Neuronal stem cell (in vitro differentiated cells): ENCODE data around the gene ZNF845.
"Not testable (repeated sequence)": the region's sequence is repeated elsewhere in the genome, so short reads cannot be mapped to it uniquely, and the experiment has no call there.

Source experiments
- DNase-seq: peaks from one replicate; pipeline ENCODE4 v3.0.0-alpha.2; 2013; ENCODE audit warnings: low spot score
- H2AFZ ChIP-seq: one replicate; pipeline ENCODE4 v1.6.1; 2013; ENCODE audit warnings: mild to moderate bottlenecking, low read length, inconsistent platforms
- H2AK5ac ChIP-seq: 2 replicates; pipeline ENCODE4 v1.6.1; 2013; ENCODE audit warnings: low read depth, mild to moderate bottlenecking, inconsistent platforms, low read length, moderate library complexity, mixed read lengths
- H2BK120ac ChIP-seq: 2 replicates; pipeline ENCODE4 v1.6.1; 2013; ENCODE audit warnings: low read depth, mild to moderate bottlenecking, inconsistent platforms, low read length, moderate library complexity, mixed read lengths
- H2BK12ac ChIP-seq: one replicate; pipeline ENCODE4 v1.6.1; 2013; ENCODE audit warnings: low read length, inconsistent platforms
- H2BK15ac ChIP-seq: 2 replicates; pipeline ENCODE4 v1.6.1; 2013; ENCODE audit warnings: mild to moderate bottlenecking, low read length, inconsistent platforms, mixed read lengths
- H2BK5ac ChIP-seq: one replicate; pipeline ENCODE4 v1.6.1; 2013; ENCODE audit warnings: inconsistent platforms, mild to moderate bottlenecking, low read length, moderate library complexity
- H3K14ac ChIP-seq: one replicate; pipeline ENCODE4 v1.6.1; 2013; ENCODE audit warnings: low read length, inconsistent platforms
- H3K18ac ChIP-seq: 2 replicates; pipeline ENCODE4 v1.6.1; 2013; ENCODE audit warnings: low read length, inconsistent platforms
- H3K23ac ChIP-seq: 2 replicates; pipeline ENCODE4 v1.6.1; 2013; ENCODE audit warnings: low read depth, mild to moderate bottlenecking, mixed read lengths, low read length, inconsistent platforms; ENCODE audit not compliant: poor library complexity
- H3K27ac ChIP-seq: replicated peaks from 3 replicates; pipeline ENCODE4 v1.5.1; 2013; ENCODE audit warnings: low read length, inconsistent platforms
- H3K27me3 ChIP-seq, 3 experiments: 2 replicates each; pipeline ENCODE4 v1.6.1; 2013; ENCODE audit warnings: low read length in 3 of 3, mild to moderate bottlenecking in 2 of 3, inconsistent platforms in 1 of 3, low read depth in 1 of 3, mixed read lengths in 1 of 3, moderate library complexity in 1 of 3; ENCODE audit not compliant: control insufficient read depth in 3 of 3, insufficient read depth in 3 of 3
- H3K36me3 ChIP-seq, 2 donors: replicated peaks in 1 of 2; 2 replicates each; pipeline ENCODE4 v1.6.1; 2013; ENCODE audit warnings: low read length in 2 of 2; ENCODE audit not compliant: control insufficient read depth in 2 of 2, insufficient read depth in 2 of 2
- H3K4ac ChIP-seq: 2 replicates; pipeline ENCODE4 v1.6.1; 2013; ENCODE audit warnings: inconsistent platforms, mild to moderate bottlenecking, low read length, moderate library complexity
- H3K4me1 ChIP-seq, 2 donors: 1 replicate in 1 of 2; 2 replicates in 1 of 2; pipeline ENCODE4 v1.6.1; 2013; ENCODE audit warnings: low read length in 2 of 2, low read depth in 1 of 2; ENCODE audit not compliant: control insufficient read depth in 2 of 2, insufficient read depth in 1 of 2
- H3K4me2 ChIP-seq: one replicate; pipeline ENCODE4 v1.6.1; 2013; ENCODE audit warnings: mild to moderate bottlenecking, low read length, inconsistent platforms; ENCODE audit not compliant: insufficient read depth, poor library complexity, severe bottlenecking
- H3K4me3 ChIP-seq, 2 donors: 2 replicates each; pipeline ENCODE4 v1.5.1; 2013; ENCODE audit warnings: low read length in 2 of 2, mild to moderate bottlenecking in 2 of 2, inconsistent platforms in 1 of 2, moderate library complexity in 1 of 2
- H3K79me1 ChIP-seq: one replicate; pipeline ENCODE4 v1.6.1; 2013; ENCODE audit warnings: low read depth, mild to moderate bottlenecking, inconsistent platforms, low read length, moderate library complexity
- H3K9ac ChIP-seq: one replicate; pipeline ENCODE4 v1.6.1; 2013; ENCODE audit warnings: mild to moderate bottlenecking, low read depth, low read length, inconsistent platforms; ENCODE audit not compliant: poor library complexity
- H3K9me3 ChIP-seq, 2 donors: replicated peaks in 1 of 2; 2 replicates each; pipeline versions ENCODE3 to v1.6.1; 2013; ENCODE audit warnings: low read length in 2 of 2, mild to moderate bottlenecking in 2 of 2, inconsistent platforms in 1 of 2, low read depth in 1 of 2, mixed read lengths in 1 of 2, moderate library complexity in 1 of 2; ENCODE audit not compliant: control insufficient read depth in 2 of 2, insufficient read depth in 1 of 2
- H4K8ac ChIP-seq: one replicate; pipeline ENCODE4 v1.6.1; 2013; ENCODE audit warnings: low read depth, mild to moderate bottlenecking, inconsistent platforms, low read length, moderate library complexity
- H4K91ac ChIP-seq: one replicate; pipeline ENCODE4 v1.6.1; 2013; ENCODE audit warnings: low read length, low read depth, mild to moderate bottlenecking, inconsistent platforms; ENCODE audit not compliant: poor library complexity
- WGBS, 2 donors: extraction: QIAGEN DNeasy Blood & Tissue Kit; methylation state at CpG; one replicate each; pipeline ENCODE4 v1.1.7; 2013; ENCODE audit warnings: missing lambda C conversion rate in 2 of 2, mixed read lengths in 1 of 2; ENCODE audit not compliant: insufficient read length in 2 of 2, insufficient replicate concordance in 1 of 2; ENCODE audit errors: extremely low coverage in 2 of 2; 5-methylcytosine and 5-hydroxymethylcytosine counted together

Gene ZNF845

GRCh38 chr19:53294786-53295441 is 38.6 kb upstream of the ZNF845 start:
- H2BK120ac ChIP-seq, result no peak overlapping the region
- H3K14ac ChIP-seq, result no peak overlapping the region
- no peak overlapping the region for H3K4me2 ChIP-seq
- H2AFZ ChIP-seq, result peak overlapping the region; percentile 45
- H3K79me1 ChIP-seq, result no peaks in the 10 kb centered on the region
- H3K36me3 ChIP-seq, result no peaks in the 10 kb centered on the region
- H3K9me3 ChIP-seq, result peaks cover 17 to 37% of the 10 kb centered on the region in 2 donors
- H3K4me1 ChIP-seq, result no peaks in the 10 kb centered on the region
- no peak overlapping the region for H2BK15ac ChIP-seq
- no peak overlapping the region for H2AK5ac ChIP-seq
- H4K91ac ChIP-seq, result no peak overlapping the region
- H3K18ac ChIP-seq, result no peak overlapping the region
- H3K4me3 ChIP-seq, result no peak overlapping the region
- H2BK5ac ChIP-seq, result no peak overlapping the region
- H3K4ac ChIP-seq, result no peak overlapping the region
- no CpG with 5 or more reads among the region's 7 CpGs for WGBS, 2 donors
- H3K23ac ChIP-seq, result no peak overlapping the region
- no peak overlapping the region for H3K9ac ChIP-seq
- no peak for DNase-seq
- H3K27me3 ChIP-seq, result no peaks in the 10 kb centered on the region
- H3K27ac ChIP-seq, result peak overlapping the region; percentile 11
- no peak overlapping the region for H2BK12ac ChIP-seq
- H4K8ac ChIP-seq, result no peak overlapping the region

- H3K36me3 ChIP-seq, H3K9ac ChIP-seq, DNase-seq, H3K23ac ChIP-seq, H3K4me1 ChIP-seq, H3K27me3 ChIP-seq, H4K8ac ChIP-seq, H3K18ac ChIP-seq, H3K79me1 ChIP-seq, H4K91ac ChIP-seq, H2BK12ac ChIP-seq, H2BK15ac ChIP-seq, H3K27ac ChIP-seq, H2AFZ ChIP-seq, H3K4ac ChIP-seq, H2AK5ac ChIP-seq, H2BK120ac ChIP-seq, H3K9me3 ChIP-seq, H3K4me3 ChIP-seq, H3K4me2 ChIP-seq, H2BK5ac ChIP-seq, H3K14ac ChIP-seq: not testable (repeated sequence)
- WGBS, 2 donors, result no CpG with 5 or more reads among the region's 8 CpGs
These were observed 32.2 kb upstream of the ZNF845 start for GRCh38 chr19:53301341-53301740.

- H3K36me3 ChIP-seq, result no peaks in the 10 kb centered on the region
- H2BK12ac ChIP-seq, result no peak overlapping the region
- no peaks in the 10 kb centered on the region for H3K27me3 ChIP-seq
- H2BK120ac ChIP-seq, result no peak overlapping the region
- no peak overlapping the region for H2BK5ac ChIP-seq
- no peaks in the 10 kb centered on the region for H3K4me1 ChIP-seq
- H3K4ac ChIP-seq, result no peak overlapping the region
- H4K8ac ChIP-seq, result no peak overlapping the region
- H3K4me3 ChIP-seq, result no peak overlapping the region
- WGBS, 2 donors, result no CpG with 5 or more reads among the region's 32 CpGs
- H2AFZ ChIP-seq, result peak overlapping the region; percentile 86
- no peak overlapping the region for H3K27ac ChIP-seq
- H4K91ac ChIP-seq, result no peak overlapping the region
- H3K18ac ChIP-seq, result no peak overlapping the region
- peak; percentile 6 for DNase-seq
- no peak overlapping the region for H3K4me2 ChIP-seq
- no peak overlapping the region for H3K9ac ChIP-seq
- H2AK5ac ChIP-seq, result no peak overlapping the region
- no peak overlapping the region for H3K14ac ChIP-seq
- no peak overlapping the region for H3K23ac ChIP-seq
- no peak overlapping the region for H2BK15ac ChIP-seq
- H3K9me3 ChIP-seq, result peaks cover 6 to 11% of the 10 kb centered on the region in 2 donors
- no peaks in the 10 kb centered on the region for H3K79me1 ChIP-seq
These were observed 25.2 kb upstream of the ZNF845 start for GRCh38 chr19:53308339-53308811.

- Histone ChIP-seq H3K9me3 (peaks cover 6 to 11% of the 10 kb centered on the region in 2 donors), H3K27me3 (no peaks in the 10 kb centered on the region), H4K91ac (no peak overlapping the region), H3K79me1 (no peaks in the 10 kb centered on the region), H3K4me3 (no peak overlapping the region), H3K14ac (no peak overlapping the region), H2BK15ac (no peak overlapping the region), H3K36me3 (no peaks in the 10 kb centered on the region), H3K27ac (no peak overlapping the region), H2BK5ac (no peak overlapping the region), H3K9ac (no peak overlapping the region), H2AK5ac (no peak overlapping the region), H3K4me2 (no peak overlapping the region), H3K18ac (no peak overlapping the region), H2BK120ac (no peak overlapping the region), H2BK12ac (no peak overlapping the region), H3K23ac (no peak overlapping the region), H3K4ac (no peak overlapping the region), H3K4me1 (no peaks in the 10 kb centered on the region), H2AFZ (peak overlapping the region; percentile 60), H4K8ac (no peak overlapping the region)
- DNase-seq, result no peak
- WGBS, 2 donors, result no CpG with 5 or more reads among the region's 11 CpGs
These were observed 22.5 kb upstream of the ZNF845 start for GRCh38 chr19:53311044-53311443.
